HG03378 (cell line): ENCODE data around the gene SOD2.
A peak's percentile ranks its signal among the peaks of the same experiment; 100 is the strongest.
"Not testable (repeated sequence)": the region's sequence is repeated elsewhere in the genome, so short reads cannot be mapped to it uniquely, and the experiment has no call there.

Source experiments
- ATAC-seq: cut with Tn5 transposase; IDR thresholded peaks from one replicate; pipeline ENCODE4 v1.9.1; 2021; ENCODE audit warnings: mild to moderate bottlenecking, moderate library complexity; ENCODE audit not compliant: unreplicated experiment

SOD2 gene

GRCh38 chr6:159716247-159717096 is 23.4 kb upstream of the SOD2 start:
- no peak for ATAC-seq

DNA sequence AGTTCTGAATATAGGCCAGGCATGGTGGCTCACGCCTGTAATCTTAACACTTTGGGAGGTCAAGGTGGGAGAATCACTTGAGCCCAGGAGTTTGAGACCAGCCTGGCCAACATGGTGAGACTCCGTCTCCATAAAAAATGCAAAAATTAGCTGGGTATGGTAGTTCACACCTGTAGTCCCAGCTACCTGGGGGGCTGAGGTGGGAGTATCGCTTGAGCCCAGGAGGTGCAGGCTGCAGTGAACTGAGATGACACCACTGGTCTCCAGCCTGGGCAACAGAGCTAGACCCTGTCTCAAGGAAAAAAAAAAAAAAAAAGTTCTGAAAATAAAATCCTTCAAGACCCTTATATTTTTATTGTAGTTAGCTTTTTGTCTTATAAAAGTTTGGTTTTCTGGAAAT is 22.6 kb upstream of the SOD2 start:
- ATAC-seq, result no peak

DNA sequence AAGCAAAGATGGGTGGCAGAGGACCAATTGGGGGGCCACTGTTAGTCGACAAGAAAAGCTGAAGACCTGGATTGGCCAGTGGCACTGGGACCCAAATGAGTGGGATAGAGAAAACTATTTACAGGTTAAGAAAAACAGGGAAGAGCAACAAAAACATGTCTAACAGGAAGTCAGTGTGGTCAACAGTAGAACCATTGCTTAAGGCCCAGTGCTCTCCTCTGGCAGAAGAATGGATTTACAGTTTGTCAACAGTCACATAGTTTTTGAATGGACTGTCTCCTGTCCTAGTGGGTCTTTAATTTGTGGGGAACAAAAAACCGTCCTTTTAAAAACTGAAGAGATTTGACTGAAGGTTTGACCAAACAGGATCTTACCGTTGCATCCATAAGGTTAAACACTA is 22.1 kb upstream of the SOD2 start:
- ATAC-seq, result no peak

- no peak for ATAC-seq
These were observed 21.4 kb upstream of the SOD2 start for GRCh38 chr6:159714404-159714803.

DNA sequence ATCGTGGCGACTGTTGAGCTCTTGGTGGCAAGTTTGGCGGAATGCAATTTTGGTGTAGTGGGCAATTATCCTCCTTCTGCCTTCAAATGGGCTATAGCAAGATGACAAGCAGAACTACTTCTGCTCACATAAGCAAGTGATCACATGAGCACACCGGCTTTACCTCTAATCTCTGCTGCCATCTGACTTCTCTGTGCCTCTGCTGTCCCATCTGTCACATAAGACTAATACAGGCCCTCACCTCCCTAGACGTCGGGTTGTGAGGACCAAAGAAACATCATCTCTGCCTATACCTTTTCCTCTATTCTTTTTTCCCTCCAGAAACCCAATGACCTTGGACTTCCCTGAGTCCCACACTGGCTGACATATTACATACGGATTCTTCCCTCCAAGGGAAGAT is 20.9 kb upstream of the SOD2 start:
- no peak for ATAC-seq

DNA sequence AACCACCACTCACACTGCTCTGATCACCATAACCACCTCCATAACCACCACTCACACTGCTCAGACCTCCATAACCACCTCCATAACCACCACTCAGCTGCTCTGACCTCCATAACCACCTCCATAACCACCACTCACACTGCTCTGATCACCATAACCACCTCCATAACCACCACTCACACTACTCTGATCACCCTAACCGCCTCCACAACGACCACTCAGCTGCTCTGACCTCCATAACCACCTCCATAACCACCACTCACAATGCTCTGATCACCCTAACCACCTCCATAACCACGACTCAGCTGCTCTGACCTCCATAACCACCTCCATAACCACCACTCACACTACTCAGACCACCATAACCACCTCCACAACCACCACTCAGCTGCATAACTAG is 19.3 kb upstream of the SOD2 start:
- not testable (repeated sequence) for ATAC-seq

DNA sequence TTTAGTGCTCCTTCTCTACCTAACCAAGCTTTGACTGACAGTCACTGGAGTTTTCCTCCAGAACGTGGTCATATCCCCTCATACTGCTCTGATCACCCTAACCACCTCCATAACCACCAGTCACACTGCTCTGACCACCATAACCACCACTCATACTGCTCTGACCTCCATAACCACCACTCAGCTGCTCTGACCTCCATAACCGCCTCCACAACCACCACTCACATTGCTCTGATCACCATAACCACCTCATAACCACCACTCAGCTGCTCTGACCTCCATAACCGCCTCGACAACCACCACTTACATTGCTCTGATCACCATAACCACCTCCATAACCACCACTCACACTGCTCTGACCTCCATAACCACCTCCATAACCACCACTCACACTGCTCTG is 17.6 kb upstream of the SOD2 start:
- ATAC-seq, result not testable (repeated sequence)

DNA sequence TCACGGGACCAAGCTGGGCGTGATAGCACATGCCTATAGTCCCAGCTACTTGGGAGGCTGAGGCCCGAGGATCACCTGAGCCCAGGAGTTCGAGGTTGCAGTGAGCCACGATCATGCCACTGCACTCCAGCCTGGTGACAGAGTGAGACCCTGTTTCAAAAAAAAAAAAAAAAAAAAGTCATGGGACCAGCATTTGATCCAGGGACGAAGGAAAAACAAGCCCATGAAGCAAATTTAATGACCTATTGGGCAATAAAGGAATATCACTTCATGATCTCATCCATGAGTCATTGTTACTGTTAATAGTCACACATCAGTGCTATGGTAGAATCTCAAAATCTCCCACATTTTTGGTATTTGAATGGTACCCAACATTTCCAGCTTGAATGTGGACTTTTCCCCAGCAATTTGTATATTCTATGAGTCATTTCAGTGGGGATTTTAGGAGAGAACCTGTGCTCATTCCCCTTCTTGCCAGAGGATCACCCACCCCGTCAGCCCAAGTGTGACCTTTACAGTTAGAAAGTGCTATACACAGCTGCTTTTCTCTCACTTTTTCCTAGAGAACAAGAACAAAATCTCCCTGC is 8.5 kb upstream of the SOD2 start:
- ATAC-seq, result no peak

GRCh38 chr6:159700970-159701369 is 7.9 kb upstream of the SOD2 start:
- peak; percentile 42 for ATAC-seq

DNA sequence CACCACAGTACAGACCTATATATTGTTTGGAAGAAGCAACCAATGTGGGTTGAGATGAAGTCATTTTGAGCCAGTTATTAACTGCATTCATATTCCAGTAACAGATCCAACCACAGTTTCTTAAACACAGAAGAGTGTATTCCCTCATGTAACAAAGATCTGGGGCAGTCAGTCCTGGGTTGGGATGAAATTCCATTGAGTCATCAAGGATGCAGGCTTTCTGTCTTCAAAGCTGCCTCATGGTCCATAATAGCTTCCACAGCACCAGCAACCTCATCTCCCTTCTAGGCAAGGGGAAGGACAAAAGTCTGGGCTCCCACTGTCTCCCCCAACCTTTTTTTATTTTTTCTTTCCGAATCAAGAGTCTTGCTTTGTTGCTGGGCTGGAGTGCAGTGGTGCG is 2.9 kb upstream of the SOD2 start:
- no peak for ATAC-seq

- peak; percentile 14 for ATAC-seq
These were observed 979 bp upstream of the SOD2 start for GRCh38 chr6:159693894-159694545.

DNA sequence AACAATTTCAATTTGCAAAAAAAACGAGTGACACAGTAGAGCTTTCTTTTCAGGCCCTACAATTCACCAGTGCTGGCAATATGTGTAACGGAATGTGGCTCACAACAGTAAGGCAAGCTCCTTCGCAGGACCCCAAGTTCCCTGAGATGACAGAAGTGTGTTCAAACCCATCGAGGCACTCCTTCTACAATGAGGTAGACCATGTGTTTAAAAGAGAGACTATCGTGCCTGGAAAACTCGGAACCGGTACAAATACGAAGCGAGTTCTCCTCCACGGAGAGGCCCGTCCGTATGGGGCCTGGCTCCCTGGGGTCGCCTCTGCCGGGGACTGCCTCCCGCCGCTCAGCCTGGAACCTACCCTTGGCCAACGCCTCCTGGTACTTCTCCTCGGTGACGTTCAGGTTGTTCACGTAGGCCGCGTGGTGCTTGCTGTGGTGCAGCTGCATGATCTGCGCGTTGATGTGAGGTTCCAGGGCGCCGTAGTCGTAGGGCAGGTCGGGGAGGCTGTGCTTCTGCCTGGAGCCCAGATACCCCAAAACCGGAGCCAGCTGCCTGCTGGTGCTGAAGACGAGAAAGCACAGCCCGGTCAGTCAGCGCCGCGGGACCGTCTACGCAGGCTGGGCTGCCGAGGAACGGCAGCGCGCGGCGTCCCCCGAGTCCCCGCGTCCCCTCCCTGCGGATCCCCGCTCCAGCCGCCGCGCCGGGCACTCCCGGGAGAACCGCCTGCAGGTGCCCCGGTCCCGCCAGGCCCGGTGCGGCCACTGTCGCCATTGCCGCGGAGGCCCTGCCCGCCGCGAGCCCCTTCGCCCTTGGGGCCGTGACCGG is 526 bp downstream of the SOD2 start:
- ATAC-seq, result peak; percentile 34

- no peak for ATAC-seq
These were observed 1.1 kb downstream of the SOD2 start for GRCh38 chr6:159691963-159692287.

DNA sequence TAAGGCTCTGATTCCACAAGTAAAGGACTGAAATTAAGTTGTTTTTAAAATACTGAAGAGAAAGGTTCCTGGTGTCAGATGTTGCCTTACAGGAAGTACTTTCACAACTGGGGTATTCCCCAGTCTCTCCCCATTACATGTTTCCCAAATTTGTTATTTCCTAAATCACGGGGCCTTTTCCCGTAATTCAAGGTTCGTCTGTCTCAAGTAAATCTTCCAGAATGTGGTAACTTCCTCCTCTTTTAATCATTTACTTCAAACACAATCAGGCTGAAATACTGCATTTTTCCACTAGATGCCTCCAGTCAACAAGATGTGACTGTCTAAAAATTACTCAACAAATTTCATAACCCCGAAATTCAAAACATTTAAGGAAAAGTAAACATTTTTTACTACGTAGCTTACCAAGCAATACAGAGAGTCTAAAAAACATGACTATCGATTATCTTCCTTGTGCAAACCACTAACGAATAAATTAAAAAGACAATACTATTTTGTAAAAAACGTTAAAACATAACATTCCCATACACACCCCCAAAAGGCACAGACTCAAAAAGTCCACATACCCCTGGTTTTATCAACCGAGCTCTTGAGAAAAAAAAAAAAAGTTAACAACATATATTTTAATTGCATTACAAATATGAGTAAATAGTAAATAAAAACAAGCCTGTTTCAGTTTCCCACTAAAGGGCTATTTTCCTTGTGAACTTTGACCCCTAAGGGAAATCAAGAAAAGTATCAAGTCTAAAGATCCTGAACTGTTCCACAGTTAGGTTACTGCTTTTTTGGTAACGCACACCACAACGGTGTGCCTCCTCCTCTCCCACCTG is 1.7 kb downstream of the SOD2 start:
- peak; percentile 34 for ATAC-seq

GRCh38 chr6:159690135-159690534 is 2.9 kb downstream of the SOD2 start:
- not testable (repeated sequence) for ATAC-seq

GRCh38 chr6:159689001-159689400 is 4.0 kb downstream of the SOD2 start:
- ATAC-seq, result no peak

DNA sequence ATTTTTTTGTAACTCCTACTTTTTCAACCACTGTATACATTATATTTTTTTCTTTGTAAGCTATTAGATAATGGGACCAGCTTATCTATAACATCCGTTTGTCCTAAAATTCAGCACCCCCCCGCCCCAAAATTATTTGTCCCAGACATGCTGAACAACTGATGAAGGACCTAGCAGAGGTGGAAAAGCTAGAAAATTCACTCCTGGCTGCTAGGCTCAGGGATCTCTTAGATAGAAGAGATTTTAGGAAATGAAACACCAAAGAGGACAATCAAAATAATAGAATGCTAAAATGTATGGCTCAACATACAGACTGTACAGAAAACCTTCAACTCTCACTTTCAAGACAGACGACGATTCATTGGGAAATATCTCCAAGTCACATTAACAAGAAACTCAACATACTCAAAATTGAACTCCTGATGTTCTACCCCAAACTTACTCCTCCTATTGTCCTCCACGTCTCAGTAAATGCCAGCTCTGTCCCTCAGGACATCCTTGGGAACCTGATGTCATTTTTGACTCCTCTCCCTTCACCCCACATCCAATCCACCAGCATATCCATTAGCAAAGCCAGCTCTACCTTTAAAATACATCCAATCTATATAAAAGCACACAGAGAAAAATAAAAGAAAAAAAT is 4.7 kb downstream of the SOD2 start:
- no peak for ATAC-seq

GRCh38 chr6:159687341-159687740 is 5.7 kb downstream of the SOD2 start:
- no peak for ATAC-seq

- no peak for ATAC-seq
These were observed 6.3 kb downstream of the SOD2 start for GRCh38 chr6:159686703-159687102.

DNA sequence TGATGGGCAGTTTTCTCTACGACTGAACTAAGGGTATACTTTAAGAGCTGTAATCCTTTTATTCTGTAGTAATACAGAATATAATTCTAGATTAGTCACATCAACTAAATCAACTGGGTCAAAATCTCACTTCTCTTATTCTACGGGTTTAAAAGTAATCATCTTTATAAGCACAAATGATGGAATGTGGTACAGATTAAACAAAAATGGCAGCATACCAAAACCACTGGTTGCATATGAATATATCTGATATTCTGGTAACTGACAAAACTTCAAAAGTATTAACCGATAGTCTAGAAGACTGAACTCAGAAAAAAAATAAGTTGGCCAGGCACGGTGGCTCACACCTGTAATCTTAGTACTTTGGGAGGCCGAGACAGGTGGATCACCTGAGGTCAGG is 7.0 kb downstream of the SOD2 start:
- ATAC-seq, result no peak
